Measurements from ENCODE around the gene TBC1D3B. TPM values are rescaled to one million over a fixed set of nuclear protein-coding genes. Genes with fewer than 3 reads are reported as not detected.
"Not testable (repeated sequence)": the region's sequence is repeated elsewhere in the genome, so short reads cannot be mapped to it uniquely, and the experiment has no call there.

TBC1D3B gene
- 2.6 TPM for polyA plus RNA-seq (2013, experiment 1 of 2)
- 3.2 TPM for polyA plus RNA-seq (2013, experiment 2 of 2)

DNA sequence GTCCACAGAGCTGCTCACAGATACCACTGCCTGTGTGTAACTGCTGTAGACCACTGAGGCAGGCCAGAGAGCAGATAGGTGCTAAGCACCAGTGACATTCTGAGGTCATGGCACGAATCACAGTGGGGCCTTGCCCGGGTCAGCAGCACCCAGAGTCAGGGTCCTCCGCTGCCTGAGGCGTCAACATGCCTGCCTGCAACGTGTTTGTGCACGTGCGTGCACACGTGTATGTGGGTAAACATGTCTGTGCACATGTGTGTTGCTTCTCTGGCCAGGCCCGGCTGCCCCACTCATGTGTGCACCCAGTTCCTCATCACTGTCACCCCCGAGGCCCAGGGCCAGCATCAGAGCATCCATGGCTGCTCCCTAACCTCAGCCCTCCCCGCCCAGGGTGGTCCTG is at the start of gene TBC1D3B:
Gene TBC1D3B, minus strand, starts transcription at position 101 of the 400 bp plus-strand sequence. CDS start 1,586 bp downstream, outside the sequence.
- not testable (repeated sequence) for H3K4me3 ChIP-seq (ENCODE audit: low read length in 2 of 2); H3K23ac ChIP-seq (ENCODE audit: low read depth, low read length, poor library complexity); H3K18ac ChIP-seq (ENCODE audit: low read length); H3K4ac ChIP-seq (ENCODE audit: low read length); DNase-seq (ENCODE audit: low spot score); H3K27me3 ChIP-seq (ENCODE audit: control insufficient read depth in 3 of 3, insufficient read depth in 3 of 3, low read depth in 1 of 3, low read length in 3 of 3); H3K4me2 ChIP-seq (ENCODE audit: insufficient read depth, low read length, poor library complexity, severe bottlenecking); H3K4me1 ChIP-seq (ENCODE audit: control insufficient read depth in 2 of 2, insufficient read depth in 1 of 2, low read depth in 1 of 2, low read length in 2 of 2); H2AK5ac ChIP-seq (ENCODE audit: low read depth, low read length); H4K91ac ChIP-seq (ENCODE audit: low read depth, low read length, poor library complexity); H2BK120ac ChIP-seq (ENCODE audit: low read depth, low read length); H2AFZ ChIP-seq (ENCODE audit: low read length); H2BK12ac ChIP-seq (ENCODE audit: low read length); H3K14ac ChIP-seq (ENCODE audit: low read length); H3K79me1 ChIP-seq (ENCODE audit: low read depth, low read length); H3K9me3 ChIP-seq (replicated peaks in 1 of 2; ENCODE audit: control insufficient read depth in 2 of 2, insufficient read depth in 1 of 2, low read depth in 1 of 2, low read length in 2 of 2); H3K9ac ChIP-seq (ENCODE audit: low read depth, low read length, poor library complexity); H4K8ac ChIP-seq (ENCODE audit: low read depth, low read length); H2BK5ac ChIP-seq (ENCODE audit: low read length); H3K27ac ChIP-seq (replicated peaks; ENCODE audit: low read length); H2BK15ac ChIP-seq (ENCODE audit: low read length); H3K36me3 ChIP-seq (replicated peaks in 1 of 2; ENCODE audit: control insufficient read depth in 2 of 2, insufficient read depth in 2 of 2, low read length in 2 of 2)
- no CpG with 5 or more reads among the region's 11 CpGs for WGBS, 2 donors (ENCODE audit: extremely low coverage in 2 of 2, insufficient read length in 2 of 2, insufficient replicate concordance in 1 of 2)

DNA sequence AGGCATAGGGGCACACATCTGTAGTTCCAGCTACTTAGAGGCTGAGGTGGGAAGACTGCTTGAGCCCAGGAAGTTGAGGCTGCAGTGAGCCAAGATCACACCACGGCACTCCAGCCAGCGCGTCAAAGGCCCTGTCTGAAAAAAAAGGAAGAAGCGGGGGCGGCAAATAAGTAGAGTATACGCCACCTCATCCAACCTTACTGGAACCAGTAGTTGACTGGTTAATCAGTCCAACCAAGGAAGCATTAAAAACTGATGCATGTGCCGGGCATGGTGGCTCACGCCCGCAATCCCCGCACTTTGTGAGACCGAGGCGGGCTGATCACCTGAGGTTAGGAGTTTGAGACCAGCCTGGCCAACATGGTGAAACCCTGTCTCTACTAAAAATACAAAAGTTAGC is 46.5 kb upstream of the TBC1D3B start:
- H3K14ac ChIP-seq (ENCODE audit: low read length); H3K27ac ChIP-seq (replicated peaks; ENCODE audit: low read length); H3K4me1 ChIP-seq (ENCODE audit: control insufficient read depth in 2 of 2, insufficient read depth in 1 of 2, low read depth in 1 of 2, low read length in 2 of 2); H3K4me2 ChIP-seq (ENCODE audit: insufficient read depth, low read length, poor library complexity, severe bottlenecking); H3K79me1 ChIP-seq (ENCODE audit: low read depth, low read length); H2AK5ac ChIP-seq (ENCODE audit: low read depth, low read length); H3K23ac ChIP-seq (ENCODE audit: low read depth, low read length, poor library complexity); H3K9me3 ChIP-seq (replicated peaks in 1 of 2; ENCODE audit: control insufficient read depth in 2 of 2, insufficient read depth in 1 of 2, low read depth in 1 of 2, low read length in 2 of 2); H2BK15ac ChIP-seq (ENCODE audit: low read length); H3K9ac ChIP-seq (ENCODE audit: low read depth, low read length, poor library complexity); H3K27me3 ChIP-seq (ENCODE audit: control insufficient read depth in 3 of 3, insufficient read depth in 3 of 3, low read depth in 1 of 3, low read length in 3 of 3); DNase-seq (ENCODE audit: low spot score); H2BK5ac ChIP-seq (ENCODE audit: low read length); H2BK12ac ChIP-seq (ENCODE audit: low read length); H4K91ac ChIP-seq (ENCODE audit: low read depth, low read length, poor library complexity); H4K8ac ChIP-seq (ENCODE audit: low read depth, low read length); H3K4ac ChIP-seq (ENCODE audit: low read length); H2AFZ ChIP-seq (ENCODE audit: low read length); H3K4me3 ChIP-seq (ENCODE audit: low read length in 2 of 2); H2BK120ac ChIP-seq (ENCODE audit: low read depth, low read length); H3K36me3 ChIP-seq (replicated peaks in 1 of 2; ENCODE audit: control insufficient read depth in 2 of 2, insufficient read depth in 2 of 2, low read length in 2 of 2): not testable (repeated sequence)
- H3K18ac ChIP-seq (ENCODE audit: low read length): peak overlapping the region; percentile 27
- WGBS, 2 donors (ENCODE audit: extremely low coverage in 2 of 2, insufficient read length in 2 of 2, insufficient replicate concordance in 1 of 2): no CpG with 5 or more reads among the region's 12 CpGs

DNA sequence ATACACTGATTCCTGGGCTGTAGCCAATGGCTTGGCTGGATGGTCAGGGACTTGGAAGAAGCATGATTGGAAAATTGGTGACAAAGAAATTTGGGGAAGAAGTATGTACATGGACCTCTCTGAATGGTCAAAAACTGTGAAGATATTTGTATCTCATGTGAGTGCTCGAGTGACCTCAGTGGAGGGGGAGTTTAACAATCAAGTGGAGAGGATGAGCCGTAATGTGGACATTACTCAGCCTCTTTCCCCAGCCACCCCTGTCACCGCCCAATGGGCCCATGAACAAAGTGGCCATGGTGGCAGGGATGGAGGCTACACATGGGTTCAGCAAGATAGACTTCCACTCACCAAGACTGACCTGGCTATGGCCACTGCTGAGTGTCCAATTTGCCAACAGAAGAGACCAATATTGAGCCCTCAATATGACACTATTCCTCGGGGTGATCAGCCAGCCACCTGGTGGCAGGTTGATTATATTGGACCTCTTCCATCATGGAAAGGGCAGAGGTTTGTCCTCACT is 45.2 kb upstream of the TBC1D3B start:
- not testable (repeated sequence) for H2BK120ac ChIP-seq (ENCODE audit: low read depth, low read length); H3K4me3 ChIP-seq (ENCODE audit: low read length in 2 of 2); H3K79me1 ChIP-seq (ENCODE audit: low read depth, low read length); H3K4me1 ChIP-seq (ENCODE audit: control insufficient read depth in 2 of 2, insufficient read depth in 1 of 2, low read depth in 1 of 2, low read length in 2 of 2); H3K9ac ChIP-seq (ENCODE audit: low read depth, low read length, poor library complexity); H3K18ac ChIP-seq (ENCODE audit: low read length); H3K36me3 ChIP-seq (replicated peaks in 1 of 2; ENCODE audit: control insufficient read depth in 2 of 2, insufficient read depth in 2 of 2, low read length in 2 of 2); H3K4me2 ChIP-seq (ENCODE audit: insufficient read depth, low read length, poor library complexity, severe bottlenecking); DNase-seq (ENCODE audit: low spot score); H3K14ac ChIP-seq (ENCODE audit: low read length); H2AK5ac ChIP-seq (ENCODE audit: low read depth, low read length); H3K4ac ChIP-seq (ENCODE audit: low read length); H3K27me3 ChIP-seq (ENCODE audit: control insufficient read depth in 3 of 3, insufficient read depth in 3 of 3, low read depth in 1 of 3, low read length in 3 of 3); H2BK15ac ChIP-seq (ENCODE audit: low read length); H3K27ac ChIP-seq (replicated peaks; ENCODE audit: low read length); H3K9me3 ChIP-seq (replicated peaks in 1 of 2; ENCODE audit: control insufficient read depth in 2 of 2, insufficient read depth in 1 of 2, low read depth in 1 of 2, low read length in 2 of 2); H4K8ac ChIP-seq (ENCODE audit: low read depth, low read length); H2BK5ac ChIP-seq (ENCODE audit: low read length); H4K91ac ChIP-seq (ENCODE audit: low read depth, low read length, poor library complexity); H3K23ac ChIP-seq (ENCODE audit: low read depth, low read length, poor library complexity); H2BK12ac ChIP-seq (ENCODE audit: low read length); H2AFZ ChIP-seq (ENCODE audit: low read length)
- WGBS, 2 donors (ENCODE audit: extremely low coverage in 2 of 2, insufficient read length in 2 of 2, insufficient replicate concordance in 1 of 2): no CpG with 5 or more reads among the region's 4 CpGs

DNA sequence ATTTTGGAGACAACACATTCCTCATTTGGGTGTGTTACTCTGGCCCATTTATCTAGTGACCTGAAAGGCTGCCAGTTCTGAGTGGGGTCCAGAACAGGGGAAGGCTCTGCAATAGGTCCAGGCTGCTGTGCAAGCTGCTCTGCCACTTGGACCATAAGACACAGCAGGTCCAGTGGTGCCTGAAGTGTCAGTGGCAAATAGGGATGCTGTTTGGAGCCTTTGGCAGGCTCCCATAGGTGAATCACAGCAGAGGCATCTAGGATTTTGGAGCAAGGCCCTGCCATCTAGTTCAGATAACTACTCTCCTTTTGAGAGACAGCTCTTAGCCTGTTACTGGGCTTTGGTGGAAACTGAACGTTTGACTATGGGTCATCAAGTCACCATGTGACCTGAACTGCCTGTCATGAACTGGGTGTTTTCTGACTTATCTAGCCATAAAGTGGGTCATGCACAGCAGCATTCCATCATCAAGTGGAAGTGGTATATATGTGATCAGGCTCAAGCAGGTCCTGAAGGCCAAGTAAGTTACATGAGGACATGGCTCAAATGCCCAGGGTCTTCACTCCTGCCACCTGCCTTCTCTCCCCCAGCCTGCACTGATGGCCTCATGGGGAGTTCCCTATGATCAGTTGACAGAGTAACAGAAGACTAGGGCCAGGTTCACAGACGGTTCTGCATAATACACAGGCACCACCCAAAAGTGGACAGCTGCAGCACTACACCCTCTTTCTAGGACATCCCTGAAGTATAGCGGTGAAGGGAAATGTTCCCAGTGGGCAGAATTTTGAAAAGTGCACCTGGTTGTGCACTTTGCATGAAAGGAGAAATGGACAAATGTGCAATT is 44.5 kb upstream of the TBC1D3B start:
- no CpG with 5 or more reads among the region's 3 CpGs for WGBS, 2 donors (ENCODE audit: extremely low coverage in 2 of 2, insufficient read length in 2 of 2, insufficient replicate concordance in 1 of 2)
- not testable (repeated sequence) for H3K4me3 ChIP-seq (ENCODE audit: low read length in 2 of 2); H3K27ac ChIP-seq (replicated peaks; ENCODE audit: low read length); H3K4ac ChIP-seq (ENCODE audit: low read length); H3K9ac ChIP-seq (ENCODE audit: low read depth, low read length, poor library complexity); H2BK5ac ChIP-seq (ENCODE audit: low read length); H2BK12ac ChIP-seq (ENCODE audit: low read length); H3K79me1 ChIP-seq (ENCODE audit: low read depth, low read length); H2AK5ac ChIP-seq (ENCODE audit: low read depth, low read length); H2AFZ ChIP-seq (ENCODE audit: low read length); H2BK120ac ChIP-seq (ENCODE audit: low read depth, low read length); DNase-seq (ENCODE audit: low spot score); H3K27me3 ChIP-seq (ENCODE audit: control insufficient read depth in 3 of 3, insufficient read depth in 3 of 3, low read depth in 1 of 3, low read length in 3 of 3); H3K36me3 ChIP-seq (replicated peaks in 1 of 2; ENCODE audit: control insufficient read depth in 2 of 2, insufficient read depth in 2 of 2, low read length in 2 of 2); H3K4me2 ChIP-seq (ENCODE audit: insufficient read depth, low read length, poor library complexity, severe bottlenecking); H3K4me1 ChIP-seq (ENCODE audit: control insufficient read depth in 2 of 2, insufficient read depth in 1 of 2, low read depth in 1 of 2, low read length in 2 of 2); H4K8ac ChIP-seq (ENCODE audit: low read depth, low read length); H3K9me3 ChIP-seq (replicated peaks in 1 of 2; ENCODE audit: control insufficient read depth in 2 of 2, insufficient read depth in 1 of 2, low read depth in 1 of 2, low read length in 2 of 2); H3K14ac ChIP-seq (ENCODE audit: low read length); H3K23ac ChIP-seq (ENCODE audit: low read depth, low read length, poor library complexity); H4K91ac ChIP-seq (ENCODE audit: low read depth, low read length, poor library complexity); H2BK15ac ChIP-seq (ENCODE audit: low read length); H3K18ac ChIP-seq (ENCODE audit: low read length)
